HepG2 (cell line): ENCODE measurements around the gene SPATA25. TPM values are rescaled to one million over a fixed set of nuclear protein-coding genes. Genes with fewer than 3 reads are reported as not detected.
A peak's percentile ranks its signal among the peaks of the same experiment; 100 is the strongest.

Experiments used
- ATAC-seq: fragments of 200-7000 bp; cut with Tn5 transposase; 3 replicates; pipeline ENCODE4 v1.9.1; 2020; ENCODE audit warnings: mild to moderate bottlenecking, moderate library complexity
- BruUV-seq: library from RNA; stranded (reverse); fragments of 400-500 nt; replicated peaks from 2 replicates; lab custom pipeline; 2021; lab: Mats Ljungman, UMichigan
- CTCF ChIA-PET: fragments of 300-600 bp; formaldehyde crosslinking; extraction: SDS; loops from one replicate; lab custom pipeline; 2021; ENCODE audit warnings: low total read pairs, inconsistent platforms, low intra/inter-chr PET ratio; lab: Yijun Ruan, JAX
- POLR2A ChIA-PET: fragments of 350-600 bp; sonication (Branson Sonifier 250); formaldehyde crosslinking; loops from one replicate; lab custom pipeline; 2020; ENCODE audit warnings: antibody characterized with exemption, inconsistent platforms; lab: Yijun Ruan, JAX
- DNase-seq: peaks from one replicate; pipeline ENCODE4 v3.0.0-alpha.2; 2015; ENCODE audit warnings: low spot score
- FAIRE-seq: peaks from 3 replicates; lab custom pipeline; 2011; peaks lifted over from hg19 to GRCh38; lab: Jason Lieb, UNC
- H2AFZ ChIP-seq: one replicate; pipeline ENCODE4 v1.6.1; 2011; ENCODE audit warnings: low read length, inconsistent platforms
- H3K27ac ChIP-seq: fragments of 300-600 bp; 3 replicates; pipeline ENCODE4 v1.8.0; 2011; ENCODE audit warnings: mixed run types, mild to moderate bottlenecking, mixed read lengths, low read length, inconsistent platforms; ENCODE audit not compliant: insufficient read depth; ENCODE audit errors: extremely low read length
- H3K27me3 ChIP-seq, 2 experiments: fragments of 200-600 bp in 1 of 2; 2 replicates in 1 of 2; 3 replicates in 1 of 2; pipeline versions ENCODE4 v1.6.0 to v1.8.0; 2011; ENCODE audit warnings: low read length in 2 of 2, mild to moderate bottlenecking in 2 of 2, moderate library complexity in 2 of 2, inconsistent platforms in 1 of 2; ENCODE audit not compliant: insufficient read depth in 2 of 2, control insufficient read depth in 1 of 2
- H3K36me3 ChIP-seq, 2 experiments: fragments of 200-600 bp in 1 of 2; replicated peaks in 1 of 2; 2 replicates in 1 of 2; 3 replicates in 1 of 2; pipeline versions ENCODE4 v1.5.1 to v1.8.0; 2011; ENCODE audit warnings: low read length in 2 of 2, inconsistent platforms in 1 of 2; ENCODE audit not compliant: insufficient read depth in 2 of 2, control insufficient read depth in 1 of 2
- H3K4me1 ChIP-seq: 2 replicates; pipeline ENCODE4 v1.5.1; 2012; ENCODE audit warnings: low read length, inconsistent platforms; ENCODE audit not compliant: insufficient read depth
- H3K4me2 ChIP-seq: 2 replicates; pipeline ENCODE4 v1.6.0; 2011; ENCODE audit warnings: low read depth, low read length, inconsistent platforms
- H3K4me3 ChIP-seq, 3 experiments: fragments of 200-600 bp in 1 of 3; sonication (generic), shearing (Covaris generic) in 1 of 3; replicated peaks in 1 of 3; 2 replicates each; pipeline ENCODE4 v1.5.1; 2011 to 2016; ENCODE audit warnings: low read length in 3 of 3, inconsistent platforms in 2 of 3, low read depth in 2 of 3, mild to moderate bottlenecking in 2 of 3, control low read depth in 1 of 3, mixed read lengths in 1 of 3; ENCODE audit not compliant: insufficient read depth in 1 of 3
- H3K79me2 ChIP-seq: one replicate; pipeline ENCODE4 v1.6.1; 2011; ENCODE audit warnings: low read length, inconsistent platforms; ENCODE audit not compliant: insufficient read depth
- H3K9ac ChIP-seq: 2 replicates; pipeline ENCODE4 v1.6.0; 2011; ENCODE audit warnings: mild to moderate bottlenecking, low read depth, low read length, inconsistent platforms; ENCODE audit not compliant: insufficient read depth
- H3K9me3 ChIP-seq: 2 replicates; pipeline ENCODE4 v1.5.1; 2012; ENCODE audit warnings: mild to moderate bottlenecking, low read length
- H4K20me1 ChIP-seq: 2 replicates; pipeline ENCODE4 v1.6.0; 2011; ENCODE audit warnings: inconsistent platforms, mild to moderate bottlenecking, low read length, moderate library complexity; ENCODE audit not compliant: insufficient read depth
- AGO2 ChIP-seq: fragments of 200-400 bp; formaldehyde crosslinking; optimal IDR thresholded peaks from 2 replicates; pipeline ENCODE3; 2017; ENCODE audit warnings: mild to moderate bottlenecking, low read depth, low read length, moderate library complexity
- CBX5 ChIP-seq: sonication (generic); formaldehyde crosslinking; IDR thresholded peaks from 2 replicates; pipeline ENCODE4 v1.4.0; 2020; ENCODE audit warnings: missing genetic modification reagents, borderline replicate concordance
- CEBPZ ChIP-seq: IDR thresholded peaks from 2 replicates; pipeline ENCODE4 v1.6.1; 2012; ENCODE audit warnings: low read length, improper control_type of control experiment
- FOXA3 ChIP-seq: IDR thresholded peaks from 2 replicates; pipeline ENCODE4 v1.6.1; 2016; ENCODE audit warnings: missing genetic modification reagents, missing compliant biosample characterization
- MYNN ChIP-seq: sonication (generic); formaldehyde crosslinking; IDR thresholded peaks from 2 replicates; pipeline ENCODE4 v1.4.0; 2020; ENCODE audit warnings: mild to moderate bottlenecking, low read depth, missing genetic modification reagents
- POLR2G ChIP-seq: fragments of 200-400 bp; formaldehyde crosslinking; IDR thresholded peaks from 2 replicates; pipeline ENCODE4 v1.6.1; 2018; ENCODE audit warnings: mild to moderate bottlenecking, low read depth, low read length, moderate library complexity
- RBFOX2 ChIP-seq: fragments of 200-400 bp; formaldehyde crosslinking; IDR thresholded peaks from 2 replicates; pipeline ENCODE4 v1.6.1; 2017; ENCODE audit warnings: low read depth, mild to moderate bottlenecking, low read length
- ZNF746 ChIP-seq: sonication (generic); formaldehyde crosslinking; IDR thresholded peaks from 2 replicates; pipeline ENCODE4 v1.8.0; 2022; ENCODE audit warnings: mild to moderate bottlenecking, missing genetic modification reagents
- WGBS: methylation state at CpG from one replicate; pipeline ENCODE4 v1.1.6; 2017; ENCODE audit warnings: low lambda C conversion rate; 5-methylcytosine and 5-hydroxymethylcytosine counted together
- in situ Hi-C: cut with HindIII; loops from 2 replicates; pipeline ENCODE4 v1.10.0; 2017; ENCODE audit warnings: low pct_unique_long_range_greater_than_20kb; ENCODE audit not compliant: extremely low pct_ligation_motif_present
- intact Hi-C: fragments of 100-400 bp; cut with micrococcal nuclease; formaldehyde crosslinking; loops from one replicate; pipeline ENCODE4 v1.10.0; 2022; ENCODE audit not compliant: unreplicated experiment
- polyA plus RNA-seq, 8 experiments: library from polyadenylated mRNA; depleted of rRNA in 3 of 8; stranded (reverse) in 7 of 8; unstranded in 1 of 8; fragments of >200 nt; fragmentation: Illumina TruSeq in 4 of 8; extraction: Trizol in 4 of 8; gene quantifications; 2 replicates each; pipeline versions ENCODE4 v1.2.1 to v1.2.3, GENCODE V29; 2011 to 2016; ENCODE audit warnings: low read depth in 4 of 8, missing spikeins in 1 of 8, mixed read lengths in 1 of 8; ENCODE audit not compliant: insufficient read depth in 1 of 8
- total RNA-seq, 5 experiments: library from RNA; depleted of rRNA; stranded (reverse); fragments of >200 nt; fragmentation: Illumina TruSeq; extraction: Trizol; gene quantifications; 2 replicates each; pipeline ENCODE4 v1.2.3, GENCODE V29; 2016; ENCODE audit warnings: low read depth in 1 of 5

The SPATA25 gene
- total and polyA plus RNA-seq, 2 of the 13 experiments (the other 11 are each of a cell fraction or from before 2014, with no cell fraction given) = 4.8 to 7.6 TPM

- intact Hi-C loops = no loop called here
- no peak overlapping the region for H3K27ac ChIP-seq
- no peak overlapping the region for H2AFZ ChIP-seq
- POLR2A ChIA-PET = interaction anchor here (0.9 to 4.7 kb wide), 5 partner anchors 11 to 38 kb away, joined by 3 to 24 read pairs (median 4); partner anchors contain the start of gene PCIF1
- H3K9ac ChIP-seq = no peak overlapping the region
- TF ChIP-seq AGO2 = peak; percentile 68
- no peak for TF ChIP-seq ZNF746 (CRISPR knock-in tag)
- TF ChIP-seq FOXA3 (CRISPR knock-in tag) = no peak
- no peak for TF ChIP-seq MYNN (CRISPR knock-in tag)
- TF ChIP-seq RBFOX2 = 0 out of 2 replicates have a peak, but pooled peaks have one; percentile 18
- TF ChIP-seq CBX5 (CRISPR knock-in tag) = no peak
- TF ChIP-seq, all 625 proteins: peak for 2
- Histone ChIP-seq H3K9me3 (no peaks in the 10 kb centered on the region), H3K36me3 (peaks cover 45 to 52% of the 10 kb centered on the region in 2 experiments), H3K79me2 (no peaks in the 10 kb centered on the region), H3K27me3 (no peaks in the 10 kb centered on the region), H3K4me2 (no peak overlapping the region), H3K4me1 (no peaks in the 10 kb centered on the region; the same call in 1 of the 2 replicates), H4K20me1 (no peaks in the 10 kb centered on the region), H3K4me3 (no peak overlapping the region)
- DNase-seq (no peak), ATAC-seq (peak; percentile 6; the same call in 1 of the 3 replicates), FAIRE-seq (no peak)
- BruUV-seq = no TSS peak
- WGBS = 94% methylated on average over 12 of the region's 12 CpGs
- CTCF ChIA-PET = no interaction called here
- in situ Hi-C loops = no loop called here
Measured at GRCh38 chr20:45898285-45898684, 10.9 kb upstream of the SPATA25 start.

- H3K4me3 ChIP-seq = no peak overlapping the region
- in situ Hi-C loops (no loop called here), intact Hi-C loops (no loop called here)
- H3K79me2 ChIP-seq = no peaks in the 10 kb centered on the region
- peak; percentile 29 for TF ChIP-seq AGO2
- TF ChIP-seq POLR2G = peak; percentile 25; the same call in 1 of the 2 replicates
- TF ChIP-seq CEBPZ = no peak
- no peaks in the 10 kb centered on the region for H3K9me3 ChIP-seq
- WGBS = 98% methylated on average over 7 of the region's 7 CpGs
- no peaks in the 10 kb centered on the region for H4K20me1 ChIP-seq
- ATAC-seq (no peak), FAIRE-seq (no peak), DNase-seq (no peak)
- BruUV-seq = no TSS peak
- H2AFZ ChIP-seq = no peak overlapping the region
- H3K36me3 ChIP-seq = peaks cover 51 to 57% of the 10 kb centered on the region in 2 experiments
- no peak overlapping the region for H3K4me2 ChIP-seq
- ChIA-PET POLR2A (interaction anchor here (0.9 to 4.7 kb wide), 6 partner anchors 8 to 39 kb away, joined by 3 to 24 read pairs (median 8); partner anchors contain the start of gene PCIF1), CTCF (no interaction called here)
- no peak overlapping the region for H3K27ac ChIP-seq
- no peaks in the 10 kb centered on the region for H3K27me3 ChIP-seq
- no peak overlapping the region for H3K9ac ChIP-seq
- peaks cover 5% of the 10 kb centered on the region for H3K4me1 ChIP-seq
Measured at GRCh38 chr20:45897692-45898091, 10.3 kb upstream of the SPATA25 start.
